DND-41 (cell line): ENCODE measurements around the gene ASXL2.

Source experiments
- ATAC-seq: fragments of 200-7000 bp; cut with Tn5 transposase; 3 replicates; pipeline ENCODE4 v1.9.1; 2021; ENCODE audit warnings: low read depth; ENCODE audit not compliant: insufficient read depth
- DNase-seq: peaks from one replicate; pipeline ENCODE4 v3.0.0-alpha.2; 2020
- H2AFZ ChIP-seq: 2 replicates; pipeline ENCODE4 v1.6.0; 2012; ENCODE audit warnings: low read depth, low read length
- H3K27ac ChIP-seq: 2 replicates; pipeline ENCODE4 v1.5.1; 2012; ENCODE audit warnings: low read length, inconsistent platforms
- H3K27me3 ChIP-seq: fragments of 200-600 bp; sonication (generic); 2 replicates; pipeline ENCODE4 v1.6.0; 2012; ENCODE audit warnings: low read length, mild to moderate bottlenecking, inconsistent platforms; ENCODE audit not compliant: insufficient read depth, poor library complexity
- H3K36me3 ChIP-seq: 2 replicates; pipeline ENCODE4 v1.5.1; 2012; ENCODE audit warnings: low read length, inconsistent platforms; ENCODE audit not compliant: insufficient read depth
- H3K4me1 ChIP-seq: 2 replicates; pipeline ENCODE4 v1.5.1; 2012; ENCODE audit warnings: mild to moderate bottlenecking, low read length; ENCODE audit not compliant: insufficient read depth
- H3K4me2 ChIP-seq: 2 replicates; pipeline ENCODE4 v1.6.0; 2012; ENCODE audit warnings: mild to moderate bottlenecking, moderate library complexity, low read length, inconsistent platforms; ENCODE audit not compliant: insufficient read depth
- H3K4me3 ChIP-seq, 2 experiments: fragments of 200-600 bp in 1 of 2; shearing (Covaris generic) in 1 of 2; 2 replicates each; pipeline ENCODE4 v1.5.1; 2012 to 2016; ENCODE audit warnings: inconsistent platforms in 2 of 2, low read length in 2 of 2, mild to moderate bottlenecking in 2 of 2, low read depth in 1 of 2, moderate library complexity in 1 of 2
- H3K79me2 ChIP-seq: 2 replicates; pipeline ENCODE4 v1.6.0; 2012; ENCODE audit warnings: low read length, inconsistent platforms; ENCODE audit not compliant: insufficient read depth
- H3K9ac ChIP-seq: 2 replicates; pipeline ENCODE4 v1.6.0; 2012; ENCODE audit warnings: low read depth, mild to moderate bottlenecking, inconsistent platforms, low read length, moderate library complexity
- H3K9me3 ChIP-seq: 2 replicates; pipeline ENCODE4 v1.5.1; 2012; ENCODE audit warnings: low read length, moderate library complexity, mild to moderate bottlenecking, inconsistent platforms; ENCODE audit not compliant: insufficient read depth, severe bottlenecking
- H4K20me1 ChIP-seq: 2 replicates; pipeline ENCODE4 v1.6.0; 2012; ENCODE audit warnings: low read length; ENCODE audit not compliant: insufficient read depth
- CTCF ChIP-seq: IDR thresholded peaks from 2 replicates; pipeline ENCODE4 v1.5.1; 2012; ENCODE audit warnings: borderline replicate concordance, low read length, moderate library complexity, mild to moderate bottlenecking; ENCODE audit not compliant: poor library complexity, severe bottlenecking; ENCODE audit errors: extremely low read depth
- EZH2 ChIP-seq: IDR thresholded peaks from 3 replicates; pipeline ENCODE4 v1.6.1; 2012; ENCODE audit warnings: borderline replicate concordance, low read depth, mild to moderate bottlenecking, moderate library complexity, low read length, inconsistent platforms; ENCODE audit not compliant: severe bottlenecking

Gene ASXL2

GRCh38 chr2:25845843-25846505 is 32.3 kb downstream of the ASXL2 start:
- no peaks in the 10 kb centered on the region for H3K9me3 ChIP-seq
- H3K4me1 ChIP-seq, result no peaks in the 10 kb centered on the region
- DNase-seq (no peak), ATAC-seq (no peak)
- H3K27me3 ChIP-seq, result no peaks in the 10 kb centered on the region
- H2AFZ ChIP-seq, result no peak overlapping the region
- peaks cover 61% of the 10 kb centered on the region for H3K79me2 ChIP-seq
- no peak overlapping the region for H3K27ac ChIP-seq
- TF ChIP-seq CTCF (no peak), EZH2 (no peak)
- H4K20me1 ChIP-seq, result peaks cover 6% of the 10 kb centered on the region
- H3K4me2 ChIP-seq, result no peak overlapping the region
- H3K9ac ChIP-seq, result no peak overlapping the region
- H3K4me3 ChIP-seq, result no peak overlapping the region
- peaks cover 31% of the 10 kb centered on the region for H3K36me3 ChIP-seq

GRCh38 chr2:25844089-25844488 is 34.2 kb downstream of the ASXL2 start:
- H3K4me1 ChIP-seq, result no peaks in the 10 kb centered on the region
- peaks cover 6% of the 10 kb centered on the region for H4K20me1 ChIP-seq
- no peak overlapping the region for H2AFZ ChIP-seq
- ATAC-seq, result no peak
- no peak overlapping the region for H3K4me3 ChIP-seq
- no peaks in the 10 kb centered on the region for H3K27me3 ChIP-seq
- H3K79me2 ChIP-seq, result peaks cover 54% of the 10 kb centered on the region
- H3K9ac ChIP-seq, result no peak overlapping the region
- H3K36me3 ChIP-seq, result peaks cover 37% of the 10 kb centered on the region
- H3K4me2 ChIP-seq, result no peak overlapping the region
- TF ChIP-seq CTCF (peak; percentile 7), EZH2 (no peak)
- H3K9me3 ChIP-seq, result no peaks in the 10 kb centered on the region
- H3K27ac ChIP-seq, result no peak overlapping the region
- no peak for DNase-seq

GRCh38 chr2:25842155-25842554 is 36.1 kb downstream of the ASXL2 start:
- Histone ChIP-seq H4K20me1 (peaks cover 6% of the 10 kb centered on the region), H3K27ac (no peak overlapping the region), H3K9ac (no peak overlapping the region), H2AFZ (no peak overlapping the region), H3K4me1 (no peaks in the 10 kb centered on the region), H3K9me3 (no peaks in the 10 kb centered on the region), H3K4me3 (no peak overlapping the region), H3K36me3 (peaks cover 43% of the 10 kb centered on the region), H3K4me2 (no peak overlapping the region), H3K27me3 (no peaks in the 10 kb centered on the region), H3K79me2 (peaks cover 46% of the 10 kb centered on the region)
- DNase-seq (no peak), ATAC-seq (no peak)
- TF ChIP-seq CTCF (no peak), EZH2 (no peak)
